Peyer's patch (tissue), 4 donors: ENCODE data around the gene SF3B4.
"Not testable (repeated sequence)": the region's sequence is repeated elsewhere in the genome, so short reads cannot be mapped to it uniquely, and the experiment has no call there.

Source experiments
- POLR2A ChIP-seq, 2 donors: fragments of 450-650 bp; IDR thresholded peaks; one replicate each; pipeline ENCODE4 v1.5.1; 2017; ENCODE audit warnings: antibody characterized with exemption in 2 of 2, mild to moderate bottlenecking in 2 of 2, moderate library complexity in 2 of 2
- TF ChIP-seq, protein P1 (sequence below), 6 experiments: fragments of 450-650 bp in 4 of 6; fragments of 200-600 bp in 2 of 6; sonication (generic) in 1 of 6; IDR thresholded peaks; one replicate each; pipeline ENCODE4 v1.5.1; 2017 to 2019; ENCODE audit warnings: antibody characterized with exemption in 6 of 6, mild to moderate bottlenecking in 3 of 6, moderate library complexity in 1 of 6

DNA sequence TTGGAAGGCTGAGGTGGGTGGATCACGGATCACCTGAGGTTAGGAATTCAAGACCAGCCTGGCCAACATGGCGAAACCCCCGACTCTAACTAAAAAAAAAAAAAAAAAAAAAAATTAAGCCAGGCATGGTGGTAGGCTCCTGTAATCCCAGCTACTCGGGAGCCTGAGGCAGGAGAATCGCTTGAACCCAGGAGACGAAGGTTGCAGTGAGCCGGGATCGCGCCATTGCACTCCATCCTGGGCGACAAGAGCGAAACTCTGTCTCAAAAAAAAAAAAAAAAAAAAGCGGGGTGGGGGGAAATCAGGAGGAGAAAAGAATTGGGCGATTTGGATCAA is 11.0 kb upstream of the SF3B4 start:
- TF ChIP-seq, protein P1, sequence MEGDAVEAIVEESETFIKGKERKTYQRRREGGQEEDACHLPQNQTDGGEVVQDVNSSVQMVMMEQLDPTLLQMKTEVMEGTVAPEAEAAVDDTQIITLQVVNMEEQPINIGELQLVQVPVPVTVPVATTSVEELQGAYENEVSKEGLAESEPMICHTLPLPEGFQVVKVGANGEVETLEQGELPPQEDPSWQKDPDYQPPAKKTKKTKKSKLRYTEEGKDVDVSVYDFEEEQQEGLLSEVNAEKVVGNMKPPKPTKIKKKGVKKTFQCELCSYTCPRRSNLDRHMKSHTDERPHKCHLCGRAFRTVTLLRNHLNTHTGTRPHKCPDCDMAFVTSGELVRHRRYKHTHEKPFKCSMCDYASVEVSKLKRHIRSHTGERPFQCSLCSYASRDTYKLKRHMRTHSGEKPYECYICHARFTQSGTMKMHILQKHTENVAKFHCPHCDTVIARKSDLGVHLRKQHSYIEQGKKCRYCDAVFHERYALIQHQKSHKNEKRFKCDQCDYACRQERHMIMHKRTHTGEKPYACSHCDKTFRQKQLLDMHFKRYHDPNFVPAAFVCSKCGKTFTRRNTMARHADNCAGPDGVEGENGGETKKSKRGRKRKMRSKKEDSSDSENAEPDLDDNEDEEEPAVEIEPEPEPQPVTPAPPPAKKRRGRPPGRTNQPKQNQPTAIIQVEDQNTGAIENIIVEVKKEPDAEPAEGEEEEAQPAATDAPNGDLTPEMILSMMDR (IDR thresholded peaks at IDR 0.05): not testable (repeated sequence)
- not testable (repeated sequence) for TF ChIP-seq POLR2A (IDR thresholded peaks at IDR 0.05)
